ENCODE data around the gene ACTG2. TPM values are rescaled to one million over a fixed set of nuclear protein-coding genes. Genes with fewer than 3 reads are reported as not detected.
A peak's percentile ranks its signal among the peaks of the same experiment; 100 is the strongest.

The ACTG2 gene
- total and polyA plus RNA-seq, 8 donors: 143 to 2,977 (median 957) TPM

DNA sequence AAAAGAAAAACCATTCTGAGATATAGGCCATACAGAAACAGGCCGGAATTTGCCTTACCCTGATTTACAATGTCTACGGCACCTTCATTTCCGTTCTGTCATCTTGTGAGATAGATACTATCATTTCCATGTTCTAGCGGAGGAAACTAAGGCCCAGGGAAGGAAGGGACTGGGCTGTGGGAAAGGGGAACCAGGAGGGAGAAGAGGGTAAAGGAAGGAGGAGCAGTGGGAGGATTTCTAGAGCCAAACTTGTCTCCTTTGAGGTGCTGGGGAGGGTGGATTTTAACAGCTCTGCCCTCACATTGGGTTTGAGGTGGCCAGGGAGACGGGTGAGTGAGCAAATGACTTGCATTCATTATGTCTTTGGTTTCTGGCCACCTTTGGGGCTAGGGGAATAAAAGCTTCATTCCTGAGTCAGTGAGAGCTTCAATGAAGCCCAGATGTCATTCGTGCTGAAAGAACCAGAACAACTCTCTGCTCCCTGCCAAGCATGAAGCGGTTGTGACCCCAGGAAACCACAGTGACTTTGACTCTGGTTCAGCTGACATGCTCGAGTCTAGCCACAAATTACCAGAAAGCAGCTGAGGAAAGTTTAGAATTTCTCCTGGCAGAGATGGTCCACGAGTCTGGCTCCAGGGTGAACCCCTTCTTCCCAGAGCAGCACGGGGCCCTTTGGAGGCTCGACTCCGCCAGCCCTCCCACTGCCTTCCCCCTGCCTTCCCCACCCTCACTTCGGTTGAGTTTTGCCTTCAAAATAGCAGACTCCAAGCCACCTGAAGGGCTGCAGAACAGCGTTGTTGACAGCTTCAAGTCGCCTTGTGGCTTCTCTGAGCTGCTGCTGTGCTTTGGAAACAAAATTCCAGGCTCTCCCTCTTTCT lies 3.8 kb downstream of the ACTG2 start:
- WGBS, 5 donors: 54 to 69% (median 63%) methylated on average over 14 to 15 of the region's 15 CpGs
- H3K4me1 ChIP-seq: peaks cover 0 to 21% (median 7%) of the 10 kb centered on the region in 4 donors
- H3K36me3 ChIP-seq: peaks cover 0 to 8% (median 0%) of the 10 kb centered on the region in 4 donors
- peak overlapping the region; percentile 28 to 92 (median 82) for H3K27ac ChIP-seq
- H3K27me3 ChIP-seq: no peaks in the 10 kb centered on the region
- no peaks in the 10 kb centered on the region for H3K9me3 ChIP-seq
- peak overlapping the region; percentile 30 to 50 (median 44) for H3K4me3 ChIP-seq
- intact Hi-C loops (cut with DNase I; ENCODE audit: low total_unique reads): no loop called here
- TF ChIP-seq, protein P1, sequence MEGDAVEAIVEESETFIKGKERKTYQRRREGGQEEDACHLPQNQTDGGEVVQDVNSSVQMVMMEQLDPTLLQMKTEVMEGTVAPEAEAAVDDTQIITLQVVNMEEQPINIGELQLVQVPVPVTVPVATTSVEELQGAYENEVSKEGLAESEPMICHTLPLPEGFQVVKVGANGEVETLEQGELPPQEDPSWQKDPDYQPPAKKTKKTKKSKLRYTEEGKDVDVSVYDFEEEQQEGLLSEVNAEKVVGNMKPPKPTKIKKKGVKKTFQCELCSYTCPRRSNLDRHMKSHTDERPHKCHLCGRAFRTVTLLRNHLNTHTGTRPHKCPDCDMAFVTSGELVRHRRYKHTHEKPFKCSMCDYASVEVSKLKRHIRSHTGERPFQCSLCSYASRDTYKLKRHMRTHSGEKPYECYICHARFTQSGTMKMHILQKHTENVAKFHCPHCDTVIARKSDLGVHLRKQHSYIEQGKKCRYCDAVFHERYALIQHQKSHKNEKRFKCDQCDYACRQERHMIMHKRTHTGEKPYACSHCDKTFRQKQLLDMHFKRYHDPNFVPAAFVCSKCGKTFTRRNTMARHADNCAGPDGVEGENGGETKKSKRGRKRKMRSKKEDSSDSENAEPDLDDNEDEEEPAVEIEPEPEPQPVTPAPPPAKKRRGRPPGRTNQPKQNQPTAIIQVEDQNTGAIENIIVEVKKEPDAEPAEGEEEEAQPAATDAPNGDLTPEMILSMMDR (IDR thresholded peaks at IDR 0.05): no peak
- no peak for TF ChIP-seq EP300 (IDR thresholded peaks at IDR 0.05)
- TF ChIP-seq POLR2AphosphoS5 (IDR thresholded peaks at IDR 0.05): no peak
- TF ChIP-seq POLR2A (IDR thresholded peaks at IDR 0.05): no peak
- DNase-seq: no peak

DNA sequence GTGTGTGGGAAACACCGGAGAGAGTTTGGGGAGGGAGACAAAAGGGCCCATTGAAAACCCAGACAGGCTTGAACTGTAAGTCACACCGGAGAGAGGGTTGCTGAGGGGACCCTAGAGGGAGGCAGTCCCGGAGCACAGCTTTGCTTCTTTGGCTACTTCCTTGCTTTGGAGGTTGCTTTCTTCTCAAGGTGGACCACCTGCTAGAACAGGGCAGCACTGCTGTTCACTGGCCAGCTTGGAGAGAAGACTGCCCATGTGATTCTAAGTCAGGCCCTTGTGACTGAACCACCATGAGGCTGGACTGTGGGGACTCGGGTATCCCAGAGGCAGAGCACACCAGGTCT lies 4.4 kb downstream of the ACTG2 start:
- Histone ChIP-seq H3K9me3 (no peaks in the 10 kb centered on the region), H3K27me3 (no peaks in the 10 kb centered on the region), H3K4me3 (peak overlapping the region; percentile 30 to 50 (median 44)), H3K36me3 (peaks cover 0 to 11% (median under 1%) of the 10 kb centered on the region in 4 donors), H3K4me1 (peaks cover 0 to 17% (median 7%) of the 10 kb centered on the region in 4 donors), H3K27ac (peak overlapping the region in 4 of 5 donors; percentile 79 to 92 (median 82))
- no peak for DNase-seq
- intact Hi-C loops (cut with DNase I; ENCODE audit: low total_unique reads): no loop called here
- WGBS, 5 donors: 55 to 77% (median 74%) methylated on average over 4 of the region's 4 CpGs
- TF ChIP-seq EP300 (IDR thresholded peaks at IDR 0.05): no peak
- TF ChIP-seq, protein P1 (IDR thresholded peaks at IDR 0.05): no peak
- no peak for TF ChIP-seq POLR2AphosphoS5 (IDR thresholded peaks at IDR 0.05)
- no peak for TF ChIP-seq POLR2A (IDR thresholded peaks at IDR 0.05)

DNA sequence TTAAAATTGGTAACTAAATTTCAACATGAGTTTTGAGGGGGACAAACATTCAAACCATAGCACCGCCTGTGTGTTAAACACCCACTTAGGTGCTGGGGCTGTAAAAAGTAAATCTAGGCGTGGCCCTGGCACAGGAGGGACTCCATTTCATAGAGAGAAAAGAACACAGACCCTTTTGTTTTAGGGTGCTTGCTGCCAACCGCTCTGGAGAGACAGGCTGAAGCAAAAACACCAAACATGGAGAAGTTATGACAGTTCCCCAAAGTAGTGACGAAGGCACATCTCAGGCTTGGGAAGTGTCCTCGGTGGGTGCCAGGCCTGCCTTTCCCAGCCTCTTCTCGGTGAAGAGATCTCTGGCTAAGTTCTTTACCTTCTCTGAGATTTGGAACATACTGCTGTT lies 5.1 kb downstream of the ACTG2 start:
- DNase-seq: no peak
- Histone ChIP-seq H3K36me3 (peaks cover 0 to 18% (median 5%) of the 10 kb centered on the region in 4 donors), H3K4me3 (peak overlapping the region in 3 of 4 donors; percentile 44 to 50 (median 45)), H3K9me3 (no peaks in the 10 kb centered on the region), H3K27me3 (no peaks in the 10 kb centered on the region), H3K27ac (peak overlapping the region in 4 of 5 donors; percentile 79 to 92 (median 82)), H3K4me1 (peaks cover 0 to 17% (median 7%) of the 10 kb centered on the region in 4 donors)
- intact Hi-C loops (cut with DNase I; ENCODE audit: low total_unique reads): no loop called here
- TF ChIP-seq POLR2A (IDR thresholded peaks at IDR 0.05) (no peak), EP300 (IDR thresholded peaks at IDR 0.05) (no peak), POLR2AphosphoS5 (IDR thresholded peaks at IDR 0.05) (peak in 2 of 3 donors; percentile 15 to 25)
- TF ChIP-seq, protein P1 (IDR thresholded peaks at IDR 0.05): no peak
- 38 to 51% (median 46%) methylated on average over 6 of the region's 6 CpGs for WGBS, 5 donors

DNA sequence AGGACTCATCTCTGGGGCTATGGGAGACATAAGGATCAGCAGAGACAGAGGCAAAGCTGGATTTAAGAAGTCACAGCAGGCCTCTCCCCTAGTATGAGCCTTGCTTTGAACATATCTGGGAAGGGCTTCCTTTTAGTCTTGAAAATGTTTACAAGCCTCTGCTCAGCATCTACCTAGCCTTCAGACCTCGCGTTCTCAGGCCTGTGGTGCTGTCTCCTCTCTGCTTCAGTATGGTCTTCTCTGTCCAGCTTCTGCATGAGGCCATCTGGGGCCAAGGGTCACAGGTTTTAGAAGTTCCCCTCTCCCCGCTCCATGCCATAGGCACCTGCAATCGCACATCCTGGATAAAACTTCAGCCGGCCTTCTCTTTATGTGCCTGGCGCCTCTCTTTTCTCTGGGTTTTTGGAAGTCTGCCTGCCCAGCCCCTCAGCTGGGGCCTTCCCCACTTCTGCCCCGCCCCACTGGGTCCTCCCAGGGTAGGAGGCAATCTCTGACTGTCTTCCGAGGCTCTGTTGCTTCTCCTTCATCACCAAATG lies 7.1 kb downstream of the ACTG2 start:
- WGBS, 5 donors: 70 to 82% (median 81%) methylated on average over 8 of the region's 8 CpGs
- no peaks in the 10 kb centered on the region for H3K27me3 ChIP-seq
- DNase-seq: no peak
- peaks cover 0 to 17% (median 7%) of the 10 kb centered on the region in 4 donors for H3K4me1 ChIP-seq
- H3K27ac ChIP-seq: peak overlapping the region in 3 of 5 donors; percentile 44 to 92 (median 79)
- peaks cover 0 to 23% (median 5%) of the 10 kb centered on the region in 4 donors for H3K36me3 ChIP-seq
- no peak for TF ChIP-seq POLR2A (IDR thresholded peaks at IDR 0.05)
- TF ChIP-seq POLR2AphosphoS5 (IDR thresholded peaks at IDR 0.05): no peak
- TF ChIP-seq, protein P1 (IDR thresholded peaks at IDR 0.05): no peak
- TF ChIP-seq EP300 (IDR thresholded peaks at IDR 0.05): no peak
- H3K4me3 ChIP-seq: peak overlapping the region in 3 of 4 donors; percentile 25 to 50 (median 45)
- intact Hi-C loops (cut with DNase I; ENCODE audit: low total_unique reads): no loop called here
- H3K9me3 ChIP-seq: no peaks in the 10 kb centered on the region
